Trophoblast cell (in vitro differentiated cells and primary cell): Measurements from ENCODE around the gene GNAI2.

Source experiments
- DNase-seq, 2 donors: peaks; one replicate each; pipeline ENCODE4 v3.0.0-alpha.2; 2016
- H2AFZ ChIP-seq: 2 replicates; pipeline ENCODE4 v1.6.1; 2013; ENCODE audit warnings: low read length, moderate library complexity, mild to moderate bottlenecking; ENCODE audit not compliant: insufficient read depth, poor library complexity
- H2AK5ac ChIP-seq: 2 replicates; pipeline ENCODE4 v1.6.1; 2013; ENCODE audit warnings: mild to moderate bottlenecking, low read length
- H2BK120ac ChIP-seq: 2 replicates; pipeline ENCODE4 v1.6.1; 2013; ENCODE audit warnings: low read length, mild to moderate bottlenecking, moderate library complexity; ENCODE audit not compliant: insufficient read depth, poor library complexity
- H2BK12ac ChIP-seq: 2 replicates; pipeline ENCODE4 v1.6.1; 2013; ENCODE audit warnings: mild to moderate bottlenecking, low read length, moderate library complexity
- H2BK5ac ChIP-seq: 2 replicates; pipeline ENCODE4 v1.6.1; 2013; ENCODE audit warnings: low read length, low read depth, moderate library complexity, mild to moderate bottlenecking; ENCODE audit not compliant: poor library complexity
- H3K14ac ChIP-seq: 2 replicates; pipeline ENCODE4 v1.6.1; 2013; ENCODE audit warnings: mild to moderate bottlenecking, low read length
- H3K18ac ChIP-seq: 2 replicates; pipeline ENCODE4 v1.6.1; 2013; ENCODE audit warnings: mild to moderate bottlenecking, low read length
- H3K23ac ChIP-seq: 2 replicates; pipeline ENCODE4 v1.6.1; 2013; ENCODE audit warnings: low read length
- H3K27ac ChIP-seq: 2 replicates; pipeline ENCODE4 v1.5.1; 2013; ENCODE audit warnings: low read depth, mild to moderate bottlenecking, inconsistent platforms, low read length, moderate library complexity
- H3K27me3 ChIP-seq: 2 replicates; pipeline ENCODE4 v1.6.1; 2013; ENCODE audit warnings: inconsistent platforms, mild to moderate bottlenecking, low read length, moderate library complexity; ENCODE audit not compliant: insufficient read depth
- H3K36me3 ChIP-seq, 2 experiments: 1 replicate in 1 of 2; 2 replicates in 1 of 2; pipeline ENCODE4 v1.6.1; 2013; ENCODE audit warnings: low read length in 2 of 2, mild to moderate bottlenecking in 2 of 2, moderate library complexity in 1 of 2; ENCODE audit not compliant: insufficient read depth in 2 of 2, control insufficient read depth in 1 of 2
- H3K4ac ChIP-seq: 2 replicates; pipeline ENCODE4 v1.6.1; 2013; ENCODE audit warnings: low read depth, mild to moderate bottlenecking, low read length, moderate library complexity
- H3K4me1 ChIP-seq, 2 experiments: 1 replicate in 1 of 2; 2 replicates in 1 of 2; pipeline ENCODE4 v1.6.1; 2013; ENCODE audit warnings: low read length in 2 of 2, mild to moderate bottlenecking in 2 of 2, moderate library complexity in 1 of 2; ENCODE audit not compliant: insufficient read depth in 2 of 2, control insufficient read depth in 1 of 2
- H3K4me2 ChIP-seq: 2 replicates; pipeline ENCODE4 v1.6.1; 2013; ENCODE audit warnings: inconsistent platforms, mild to moderate bottlenecking, low read length, moderate library complexity
- H3K4me3 ChIP-seq: 2 replicates; pipeline ENCODE4 v1.5.1; 2013; ENCODE audit warnings: mild to moderate bottlenecking, low read depth, low read length, inconsistent platforms
- H3K79me1 ChIP-seq: one replicate; pipeline ENCODE4 v1.6.1; 2013; ENCODE audit warnings: low read length
- H3K79me2 ChIP-seq: 2 replicates; pipeline ENCODE4 v1.6.1; 2013; ENCODE audit warnings: low read length, mild to moderate bottlenecking; ENCODE audit not compliant: control insufficient read depth, insufficient read depth, poor library complexity
- H3K9ac ChIP-seq: 2 replicates; pipeline ENCODE4 v1.6.1; 2013; ENCODE audit warnings: mild to moderate bottlenecking, low read length
- H3K9me3 ChIP-seq: 2 replicates; pipeline ENCODE4 v1.6.1; 2013; ENCODE audit warnings: low read depth, mild to moderate bottlenecking, control low read depth, inconsistent platforms, low read length; ENCODE audit not compliant: insufficient read depth
- H4K12ac ChIP-seq: 2 replicates; pipeline ENCODE4 v1.6.1; 2013; ENCODE audit warnings: low read depth, mild to moderate bottlenecking, low read length, moderate library complexity
- H4K8ac ChIP-seq: 2 replicates; pipeline ENCODE4 v1.6.1; 2013; ENCODE audit warnings: low read depth, mild to moderate bottlenecking, low read length, moderate library complexity
- H4K91ac ChIP-seq: one replicate; pipeline ENCODE4 v1.6.1; 2013; ENCODE audit warnings: low read depth, mild to moderate bottlenecking, low read length, moderate library complexity
- WGBS: extraction: QIAGEN DNeasy Blood & Tissue Kit; methylation state at CpG from one replicate; pipeline ENCODE4 v1.1.7; 2013; ENCODE audit warnings: missing lambda C conversion rate; ENCODE audit not compliant: insufficient read length, insufficient coverage; ENCODE audit errors: extremely low coverage; 5-methylcytosine and 5-hydroxymethylcytosine counted together

The GNAI2 gene

DNA sequence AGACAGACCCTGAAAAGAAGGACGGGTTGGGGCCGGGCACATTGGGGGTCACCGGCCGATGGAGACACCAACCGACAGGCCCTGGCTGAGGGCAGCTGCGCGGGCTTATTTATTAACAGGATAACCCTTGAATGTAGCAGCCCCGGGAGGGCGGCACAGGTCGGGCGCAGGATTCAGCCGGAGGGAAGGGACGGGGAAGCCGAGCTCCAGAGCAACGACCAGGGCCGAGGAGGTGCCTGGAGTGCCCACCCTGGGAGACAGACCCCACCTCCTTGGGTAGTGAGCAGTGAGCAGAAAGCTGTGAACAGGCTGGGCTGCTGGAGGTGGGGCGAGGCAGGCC lies 40.7 kb downstream of the GNAI2 start:
- no peak overlapping the region for H3K4me2 ChIP-seq
- H2BK12ac ChIP-seq, result no peak overlapping the region
- peaks cover 10% of the 10 kb centered on the region for H3K9me3 ChIP-seq
- H3K14ac ChIP-seq, result no peak overlapping the region
- H3K4me1 ChIP-seq, result peaks cover 6 to 8% of the 10 kb centered on the region in 2 experiments
- H3K18ac ChIP-seq, result no peak overlapping the region
- no peak for DNase-seq
- no peak overlapping the region for H2AK5ac ChIP-seq
- no peak overlapping the region for H4K8ac ChIP-seq
- H3K79me2 ChIP-seq, result no peaks in the 10 kb centered on the region
- peaks cover 11% of the 10 kb centered on the region for H3K27me3 ChIP-seq
- WGBS, result no CpG with 5 or more reads among the region's 17 CpGs
- H2AFZ ChIP-seq, result no peak overlapping the region
- no peak overlapping the region for H3K4ac ChIP-seq
- H2BK5ac ChIP-seq, result no peak overlapping the region
- H3K4me3 ChIP-seq, result no peak overlapping the region
- peaks cover 4% of the 10 kb centered on the region for H3K79me1 ChIP-seq
- no peak overlapping the region for H3K27ac ChIP-seq
- H3K9ac ChIP-seq, result no peak overlapping the region
- H4K91ac ChIP-seq, result no peak overlapping the region
- no peaks in the 10 kb centered on the region for H3K36me3 ChIP-seq
- no peak overlapping the region for H4K12ac ChIP-seq
- no peak overlapping the region for H3K23ac ChIP-seq
- H2BK120ac ChIP-seq, result no peak overlapping the region

DNA sequence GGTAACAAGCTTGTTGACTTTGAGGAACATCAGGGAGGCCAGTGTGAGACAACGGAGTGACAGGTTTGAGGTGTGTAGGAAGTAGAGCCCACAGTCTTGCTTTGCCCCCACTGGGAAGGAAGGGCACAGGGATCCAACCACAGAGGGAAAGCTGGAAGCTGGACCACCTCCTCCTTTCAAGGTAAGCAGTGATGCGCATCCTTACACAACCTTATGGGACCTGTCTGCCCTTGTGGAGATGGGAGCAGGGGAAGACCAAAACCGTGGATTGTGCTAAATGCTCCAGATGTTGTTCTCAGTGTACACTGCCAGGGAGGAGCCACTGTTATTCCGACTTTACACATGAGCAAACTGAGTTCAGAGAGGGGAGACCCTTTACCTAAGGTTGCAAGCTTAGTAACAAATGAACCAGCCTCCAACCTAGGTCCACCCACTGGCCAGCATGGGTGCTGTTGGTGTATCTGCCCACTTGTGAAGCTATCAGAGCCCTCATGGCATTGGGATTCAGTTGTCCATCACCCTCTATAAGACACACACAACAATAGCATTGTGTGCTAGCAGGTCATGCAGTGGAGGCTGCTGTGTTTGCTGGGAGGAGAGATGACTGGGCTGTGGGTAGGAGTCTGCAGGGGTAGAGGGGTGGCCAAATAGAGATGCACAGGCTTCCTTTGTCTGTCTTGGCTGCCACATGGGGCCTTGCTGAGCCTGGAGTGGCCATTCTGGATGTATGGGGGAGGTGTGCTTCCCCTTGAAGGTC lies 42.3 kb downstream of the GNAI2 start:
- no CpG with 5 or more reads among the region's 4 CpGs for WGBS
- Histone ChIP-seq H2AFZ (no peak overlapping the region), H4K91ac (no peak overlapping the region), H3K4me1 (peaks cover 0 to 3% of the 10 kb centered on the region in 2 experiments), H3K4me3 (no peak overlapping the region), H3K27ac (no peak overlapping the region), H2BK120ac (no peak overlapping the region), H3K14ac (no peak overlapping the region), H3K18ac (no peak overlapping the region), H3K4ac (no peak overlapping the region), H2BK12ac (no peak overlapping the region), H2AK5ac (no peak overlapping the region), H3K79me2 (no peaks in the 10 kb centered on the region), H3K23ac (no peak overlapping the region), H4K12ac (no peak overlapping the region), H3K9me3 (peaks cover 10% of the 10 kb centered on the region), H3K79me1 (peaks cover under 1% of the 10 kb centered on the region), H3K27me3 (peaks cover 11% of the 10 kb centered on the region), H3K9ac (no peak overlapping the region), H2BK5ac (no peak overlapping the region), H3K36me3 (no peaks in the 10 kb centered on the region), H3K4me2 (no peak overlapping the region), H4K8ac (no peak overlapping the region)
- no peak for DNase-seq

DNA sequence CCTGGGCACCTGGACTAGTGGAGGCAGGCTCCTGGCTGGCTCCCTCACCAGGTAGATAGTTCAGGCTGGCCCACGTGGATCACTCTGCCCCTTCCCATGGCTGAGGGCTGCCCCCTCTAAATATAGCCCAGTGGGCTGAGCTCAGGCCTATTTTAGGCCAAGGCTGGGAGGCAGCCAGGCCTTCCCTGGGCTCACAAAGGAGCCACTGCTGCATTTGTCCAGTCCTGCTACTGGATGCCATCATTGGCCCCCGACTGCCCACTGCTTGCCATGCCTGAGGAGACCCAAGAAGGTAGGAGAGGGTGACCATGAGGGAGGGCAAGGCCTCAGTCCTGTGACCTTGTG lies 42.8 kb downstream of the GNAI2 start, which contains the start of gene LSMEM2:
Gene LSMEM2, plus strand, starts transcription at position 208 of the 345 bp plus-strand sequence. Its CDS starts 27 bp downstream, at position 235.
- no CpG with 5 or more reads among the region's 2 CpGs for WGBS
- peaks cover 0 to 2% of the 10 kb centered on the region in 2 experiments for H3K4me1 ChIP-seq
- H3K79me2 ChIP-seq, result no peaks in the 10 kb centered on the region
- no peak within 1 kb of the TSS for H3K4me2 ChIP-seq
- H3K9me3 ChIP-seq, result peaks cover 10% of the 10 kb centered on the region
- no peak within 1 kb of the TSS for H3K14ac ChIP-seq
- H3K23ac ChIP-seq, result no peak within 1 kb of the TSS
- no peak within 1 kb of the TSS for H4K8ac ChIP-seq
- H2BK120ac ChIP-seq, result no peak within 1 kb of the TSS
- H4K12ac ChIP-seq, result no peak within 1 kb of the TSS
- H3K9ac ChIP-seq, result no peak within 1 kb of the TSS
- H3K79me1 ChIP-seq, result no peaks in the 10 kb centered on the region
- H2BK5ac ChIP-seq, result no peak within 1 kb of the TSS
- no peak within 1 kb of the TSS for H2AK5ac ChIP-seq
- no peak within 1 kb of the TSS for H3K18ac ChIP-seq
- H4K91ac ChIP-seq, result no peak within 1 kb of the TSS
- no peak within 1 kb of the TSS for H2AFZ ChIP-seq
- no peak within 1 kb of the TSS for H3K27ac ChIP-seq
- H2BK12ac ChIP-seq, result no peak within 1 kb of the TSS
- H3K27me3 ChIP-seq, result peaks cover 11% of the 10 kb centered on the region
- no peak within 1 kb of the TSS for H3K4ac ChIP-seq
- DNase-seq, result no peak
- no peak within 1 kb of the TSS for H3K4me3 ChIP-seq
- H3K36me3 ChIP-seq, result no peaks in the 10 kb centered on the region

DNA sequence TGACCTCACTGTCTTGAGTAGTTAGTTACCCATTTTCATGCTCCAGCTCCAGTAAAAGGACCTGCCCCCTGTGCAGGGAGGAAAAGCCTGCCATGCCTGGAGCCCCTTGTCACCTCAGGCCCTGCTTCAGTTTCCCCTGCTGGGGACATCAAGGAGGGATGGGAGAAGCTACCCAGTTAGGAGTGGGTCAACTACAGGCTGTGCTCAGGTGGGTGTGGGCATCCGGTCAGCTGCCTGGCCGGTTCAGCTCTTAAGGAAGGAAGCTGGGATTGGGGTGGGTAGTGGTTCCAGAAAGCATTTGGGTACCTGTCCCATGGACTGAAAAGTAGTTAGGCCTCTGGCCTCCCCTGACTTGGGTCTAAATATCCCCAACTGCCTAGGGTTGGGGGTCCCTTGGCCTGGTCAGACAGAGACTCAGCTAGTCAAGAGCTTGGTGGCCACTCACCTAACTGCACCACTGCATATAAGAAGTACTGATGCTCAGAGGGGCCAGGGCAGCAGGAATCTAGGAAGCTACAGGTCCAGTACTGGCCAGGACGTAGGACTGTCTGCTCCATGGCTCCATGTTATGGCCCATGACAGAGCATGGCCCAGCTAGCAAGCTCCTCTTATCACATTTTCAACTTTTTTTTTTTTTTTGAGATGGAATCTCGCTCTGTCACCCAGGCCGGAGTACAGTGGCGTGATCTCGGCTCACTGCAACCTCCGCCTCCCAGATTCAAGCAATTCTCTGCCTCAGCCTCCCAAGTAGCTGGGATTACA lies 43.4 kb downstream of the GNAI2 start:
- Histone ChIP-seq H3K36me3 (no peaks in the 10 kb centered on the region), H3K79me2 (no peaks in the 10 kb centered on the region), H3K14ac (no peak overlapping the region), H2BK120ac (no peak overlapping the region), H4K8ac (no peak overlapping the region), H3K4ac (no peak overlapping the region), H3K27ac (no peak overlapping the region), H3K9ac (no peak overlapping the region), H3K4me2 (no peak overlapping the region), H3K27me3 (peaks cover 10% of the 10 kb centered on the region), H2AK5ac (no peak overlapping the region), H3K4me3 (no peak overlapping the region), H2BK12ac (no peak overlapping the region), H3K9me3 (peaks cover 10% of the 10 kb centered on the region), H3K79me1 (no peaks in the 10 kb centered on the region), H4K12ac (no peak overlapping the region), H3K18ac (no peak overlapping the region), H2BK5ac (no peak overlapping the region), H4K91ac (no peak overlapping the region), H3K4me1 (peaks cover 0 to 2% of the 10 kb centered on the region in 2 experiments), H2AFZ (no peak overlapping the region), H3K23ac (no peak overlapping the region)
- no CpG with 5 or more reads among the region's 8 CpGs for whole genome bisulfite sequencing
- DNase-seq, result no peak
